Suprapubic skin (tissue), 4 donors: ENCODE data around the gene SPECC1L. TPM values are rescaled to one million over a fixed set of nuclear protein-coding genes. Genes with fewer than 3 reads are reported as not detected.

ENCODE experiments used
- DNase-seq, 2 donors: peaks; one replicate each; pipeline ENCODE4 v3.0.0-alpha.2; 2019; ENCODE audit warnings: low spot score in 2 of 2
- H3K27ac ChIP-seq: fragments of 200-600 bp; sonication (generic); one replicate; pipeline ENCODE4 v1.5.1; 2019
- H3K27me3 ChIP-seq: fragments of 200-600 bp; sonication (generic); one replicate; pipeline ENCODE4 v1.5.1; 2019
- H3K36me3 ChIP-seq: fragments of 200-600 bp; sonication (generic); one replicate; pipeline ENCODE4 v1.5.1; 2019
- H3K4me1 ChIP-seq: fragments of 200-600 bp; sonication (generic); one replicate; pipeline ENCODE4 v1.5.1; 2019
- H3K4me3 ChIP-seq: fragments of 200-600 bp; sonication (generic); one replicate; pipeline ENCODE4 v1.5.1; 2019; ENCODE audit warnings: mild to moderate bottlenecking
- H3K9me3 ChIP-seq: fragments of 200-600 bp; sonication (generic); one replicate; pipeline ENCODE4 v1.5.1; 2019
- CTCF ChIP-seq, 2 donors: fragments of 200-600 bp in 1 of 2; fragments of 450-650 bp in 1 of 2; sonication (generic) in 1 of 2; IDR thresholded peaks; one replicate each; pipeline ENCODE4 v1.5.1; 2016 to 2019; ENCODE audit warnings: antibody characterized with exemption in 2 of 2, mild to moderate bottlenecking in 1 of 2, moderate library complexity in 1 of 2
- EP300 ChIP-seq: sonication (generic); formaldehyde crosslinking; IDR thresholded peaks from one replicate; pipeline ENCODE4 v1.6.1; 2017; ENCODE audit warnings: antibody characterized with exemption
- POLR2A ChIP-seq, 2 donors: fragments of 450-650 bp; IDR thresholded peaks; one replicate each; pipeline ENCODE4 v1.6.1; 2017; ENCODE audit warnings: antibody characterized with exemption in 2 of 2, mild to moderate bottlenecking in 2 of 2, moderate library complexity in 2 of 2
- POLR2AphosphoS5 ChIP-seq, 3 donors: sonication (generic); formaldehyde crosslinking; IDR thresholded peaks; one replicate each; pipeline ENCODE4 v1.6.1; 2017; ENCODE audit warnings: antibody characterized with exemption in 3 of 3
- WGBS: methylation state at CpG from one replicate; pipeline ENCODE4 v1.1.5; 2018; 5-methylcytosine and 5-hydroxymethylcytosine counted together
- total RNA-seq, 4 donors: library from RNA; depleted of rRNA; stranded (reverse); fragments of >200 nt; gene quantifications; one replicate each; pipeline ENCODE4 v1.1.0, GENCODE V29; 2016

SPECC1L gene
- total RNA-seq, 4 donors from 2014 or later, result 15.7 to 28.5 (median 21.4) TPM

DNA sequence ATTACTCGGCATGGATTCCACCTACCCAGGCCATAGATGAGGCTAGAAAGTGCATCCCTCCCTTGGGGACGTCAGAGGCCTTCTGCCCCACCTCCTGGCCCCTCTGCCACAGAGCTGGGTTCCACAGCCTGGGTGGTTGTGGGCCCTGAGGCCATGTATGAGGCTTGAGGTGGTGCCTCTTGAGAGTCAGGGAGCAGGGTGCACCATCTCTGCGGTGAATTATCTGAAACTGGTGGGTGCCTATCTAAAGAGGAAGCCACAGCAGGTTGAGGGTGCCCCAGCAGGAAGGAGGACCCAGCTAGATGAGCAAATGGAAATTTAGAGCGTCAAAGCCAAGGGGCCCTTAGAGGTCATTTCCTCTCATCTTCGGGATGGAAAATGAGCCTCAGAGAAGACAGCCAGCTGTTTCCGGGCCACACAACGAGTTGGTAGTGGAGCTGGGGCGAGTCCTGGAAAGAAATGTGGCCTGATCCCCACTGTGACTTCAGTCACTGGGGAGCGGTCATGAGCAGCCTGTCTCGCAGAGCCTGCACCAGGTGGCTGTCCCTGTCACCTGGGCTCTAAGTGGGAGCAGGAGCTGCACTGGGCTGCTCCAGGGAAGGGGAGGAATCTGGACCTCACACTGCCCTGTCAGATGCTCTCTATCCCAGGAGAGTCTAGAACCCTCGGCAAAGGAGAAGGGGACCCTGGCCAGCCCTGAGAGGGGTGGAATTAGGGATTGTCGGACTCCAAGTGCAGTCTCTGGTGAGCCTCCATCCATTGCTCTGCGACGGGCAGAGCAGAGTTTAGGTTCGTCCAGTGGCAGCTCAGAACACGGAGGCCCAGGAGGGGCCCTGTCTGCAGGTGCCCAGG is 164.1 kb downstream of the SPECC1L start:
- Histone ChIP-seq H3K4me1 (peaks cover 41% of the 10 kb centered on the region), H3K36me3 (no peaks in the 10 kb centered on the region), H3K4me3 (no peak overlapping the region), H3K27ac (no peak overlapping the region), H3K9me3 (no peaks in the 10 kb centered on the region), H3K27me3 (no peaks in the 10 kb centered on the region)
- TF ChIP-seq POLR2A (IDR thresholded peaks at IDR 0.05) (no peak), CTCF (IDR thresholded peaks at IDR 0.05) (no peak), POLR2AphosphoS5 (IDR thresholded peaks at IDR 0.05) (peak in 1 of 3 donors; percentile 17), EP300 (no peak)
- peak in 1 of 2 donors; percentile 74 for DNase-seq
- 62% methylated on average over 15 of the region's 16 CpGs for WGBS

DNA sequence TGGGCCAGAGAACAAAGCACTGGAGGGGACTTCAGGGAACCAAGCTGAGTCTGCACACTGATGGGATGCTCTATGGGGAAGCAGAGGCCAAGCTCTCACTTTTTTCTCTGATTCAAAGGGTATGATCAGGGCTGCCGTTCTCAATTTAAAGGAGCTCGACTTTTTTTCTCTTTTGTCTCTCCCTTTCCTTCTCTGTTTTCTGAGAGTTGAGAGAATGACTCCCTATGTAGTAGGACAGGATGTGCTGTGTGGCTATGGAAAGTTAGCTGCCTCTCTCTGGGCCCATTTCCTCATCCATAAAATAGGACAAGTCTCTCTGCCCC is 164.7 kb downstream of the SPECC1L start:
- Histone ChIP-seq H3K27me3 (no peaks in the 10 kb centered on the region), H3K4me3 (no peak overlapping the region), H3K36me3 (no peaks in the 10 kb centered on the region), H3K4me1 (peaks cover 35% of the 10 kb centered on the region), H3K9me3 (no peaks in the 10 kb centered on the region), H3K27ac (no peak overlapping the region)
- DNase-seq, result no peak
- WGBS, result 88% methylated on average over 2 of the region's 2 CpGs
- no peak for TF ChIP-seq CTCF (IDR thresholded peaks at IDR 0.05)
- no peak for TF ChIP-seq EP300
- TF ChIP-seq POLR2AphosphoS5 (IDR thresholded peaks at IDR 0.05), result no peak
- TF ChIP-seq POLR2A (IDR thresholded peaks at IDR 0.05), result no peak

GRCh38 chr22:24435861-24436371 is 165.3 kb downstream of the SPECC1L start:
- WGBS, result 87% methylated on average over 9 of the region's 13 CpGs
- Histone ChIP-seq H3K4me1 (peaks cover 33% of the 10 kb centered on the region), H3K36me3 (no peaks in the 10 kb centered on the region), H3K9me3 (no peaks in the 10 kb centered on the region), H3K27ac (no peak overlapping the region), H3K4me3 (no peak overlapping the region), H3K27me3 (no peaks in the 10 kb centered on the region)
- no peak for TF ChIP-seq POLR2AphosphoS5 (IDR thresholded peaks at IDR 0.05)
- peak in 1 of 2 donors; percentile 50 for DNase-seq

GRCh38 chr22:24436553-24436952 is 165.9 kb downstream of the SPECC1L start:
- Histone ChIP-seq H3K9me3 (no peaks in the 10 kb centered on the region), H3K4me3 (no peak overlapping the region), H3K27ac (no peak overlapping the region), H3K4me1 (peaks cover 33% of the 10 kb centered on the region), H3K36me3 (no peaks in the 10 kb centered on the region), H3K27me3 (no peaks in the 10 kb centered on the region)
- WGBS, result 91% methylated on average over 3 of the region's 3 CpGs
- peak in 1 of 2 donors; percentile 39 for DNase-seq
- no peak for TF ChIP-seq POLR2AphosphoS5 (IDR thresholded peaks at IDR 0.05)
- no peak for TF ChIP-seq EP300
- no peak for TF ChIP-seq CTCF (IDR thresholded peaks at IDR 0.05)

DNA sequence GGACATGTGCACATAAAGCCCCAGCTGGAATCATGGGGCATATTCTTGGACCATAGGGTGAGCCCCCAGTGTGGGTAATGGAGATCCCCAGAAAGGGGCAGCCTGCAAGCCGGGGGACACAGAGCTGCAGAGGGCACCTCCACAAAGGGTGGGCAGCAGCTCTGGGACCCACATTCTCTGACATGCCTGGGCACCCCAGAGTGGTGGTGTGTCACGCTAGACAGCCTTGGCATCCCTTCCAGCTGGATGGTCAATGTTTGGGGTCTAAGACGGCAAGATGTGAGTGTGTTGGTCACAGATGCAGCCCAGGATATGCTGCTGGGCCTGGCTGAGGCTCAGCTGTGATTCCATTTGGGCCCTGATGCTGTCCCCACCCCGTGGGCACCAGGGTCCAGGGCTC is 166.5 kb downstream of the SPECC1L start:
- WGBS, result 96% methylated on average over 4 of the region's 4 CpGs
- Histone ChIP-seq H3K27me3 (no peaks in the 10 kb centered on the region), H3K4me1 (peaks cover 29% of the 10 kb centered on the region), H3K9me3 (no peaks in the 10 kb centered on the region), H3K4me3 (no peak overlapping the region), H3K36me3 (no peaks in the 10 kb centered on the region), H3K27ac (no peak overlapping the region)
- peak in 1 of 2 donors; percentile 19 for DNase-seq
- TF ChIP-seq POLR2A (IDR thresholded peaks at IDR 0.05) (no peak), CTCF (IDR thresholded peaks at IDR 0.05) (no peak), EP300 (no peak), POLR2AphosphoS5 (IDR thresholded peaks at IDR 0.05) (no peak)
